Measurements from ENCODE around the gene SUPT20H. TPM values are rescaled to one million over a fixed set of nuclear protein-coding genes. Genes with fewer than 3 reads are reported as not detected.

SUPT20H gene
- total RNA-seq, 1 donor from 2014 or later: 57.9 TPM

DNA sequence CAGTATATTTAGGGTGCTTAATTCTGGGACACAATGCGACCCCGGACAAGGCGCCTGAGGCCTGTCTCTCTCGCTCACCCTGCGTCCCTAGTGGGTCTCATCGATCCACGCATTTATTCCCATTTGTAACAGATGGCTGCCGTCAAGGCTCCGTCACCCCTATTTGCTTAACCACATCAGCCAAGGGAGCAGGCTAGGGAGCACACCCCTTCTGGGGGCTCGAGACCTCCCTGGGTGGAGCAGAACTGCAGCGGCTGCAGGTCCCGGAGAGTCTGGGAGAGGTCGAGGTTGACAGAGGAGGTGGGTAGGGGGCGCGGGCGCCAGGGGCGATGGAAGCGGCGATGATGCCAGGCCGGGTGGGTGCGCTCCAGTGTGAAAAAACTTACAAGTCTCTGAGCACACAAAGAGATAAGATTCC is 60.9 kb downstream of the SUPT20H start:
- no peak for DNase-seq

DNA sequence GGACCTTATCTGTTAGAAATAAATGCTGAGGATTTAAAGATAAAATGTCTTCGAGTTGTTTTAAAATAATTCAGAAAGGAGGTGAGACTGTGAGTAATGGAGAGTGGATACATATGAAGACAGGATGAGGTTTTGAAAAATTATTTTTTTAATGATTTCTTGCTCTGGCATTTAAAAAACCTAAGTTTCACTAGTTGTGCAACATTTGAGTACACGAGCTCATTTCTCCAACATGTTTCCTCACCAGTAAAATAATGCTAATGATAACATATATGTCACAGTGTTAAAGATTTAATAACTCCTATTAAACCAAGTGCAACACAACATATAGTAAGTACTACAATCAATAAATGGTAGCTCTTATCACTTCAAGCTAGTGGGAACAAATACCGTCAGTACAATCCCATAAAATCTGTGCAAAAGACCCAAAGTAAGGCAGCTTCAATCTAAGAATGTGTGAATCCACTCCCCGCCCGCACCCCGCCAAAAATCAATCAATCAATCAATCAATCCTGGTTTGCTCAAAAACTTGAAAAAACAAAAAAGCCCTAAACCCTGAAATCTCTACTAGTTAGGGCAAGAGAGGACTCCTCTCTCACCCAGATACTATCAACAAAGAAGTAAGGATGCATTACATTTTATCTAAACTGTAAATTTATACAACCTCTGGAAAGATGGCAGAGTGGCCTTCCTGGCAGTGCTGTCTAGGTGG is 61.6 kb downstream of the SUPT20H start:
- DNase-seq: no peak

GRCh38 chr13:36992362-36992761 is 67.1 kb downstream of the SUPT20H start:
- DNase-seq: no peak

- no peak for DNase-seq
Measured at GRCh38 chr13:36986462-36987240, 72.8 kb downstream of the SUPT20H start.

- peak; percentile 8 for DNase-seq
Measured at GRCh38 chr13:36981156-36981743, 78.2 kb downstream of the SUPT20H start.

DNA sequence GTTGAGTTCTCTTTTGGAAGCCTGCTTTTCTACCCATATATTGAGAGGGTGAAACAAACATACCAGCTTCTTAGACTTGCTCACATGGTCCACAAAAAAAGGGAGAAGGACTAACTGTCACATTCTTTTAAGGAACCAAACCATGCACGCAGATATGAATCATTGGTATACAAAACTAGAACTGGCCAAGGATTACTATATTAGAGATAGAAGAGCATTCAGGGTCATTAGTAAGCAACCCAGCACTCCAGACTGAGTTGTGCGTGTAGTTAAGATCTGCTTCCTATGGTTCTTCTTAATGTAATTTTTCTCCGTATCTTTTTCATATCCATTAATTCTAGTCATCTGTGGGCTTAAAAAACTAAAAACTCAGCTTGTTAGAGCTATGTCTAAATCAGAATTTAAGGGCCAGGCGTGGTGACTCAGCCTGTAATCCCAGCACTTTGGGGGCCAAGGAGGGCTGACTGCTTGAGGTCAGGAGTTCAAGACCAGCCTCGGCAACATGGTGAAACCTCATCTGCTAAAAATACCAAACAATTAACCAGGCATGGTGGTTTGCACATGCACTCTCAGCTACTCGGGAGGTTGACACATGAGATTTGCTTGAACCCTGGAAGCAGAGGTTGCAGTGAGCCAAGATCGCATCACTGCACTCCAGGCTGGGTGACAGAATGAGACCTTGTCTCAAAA is 80.0 kb downstream of the SUPT20H start:
- no peak for DNase-seq

DNA sequence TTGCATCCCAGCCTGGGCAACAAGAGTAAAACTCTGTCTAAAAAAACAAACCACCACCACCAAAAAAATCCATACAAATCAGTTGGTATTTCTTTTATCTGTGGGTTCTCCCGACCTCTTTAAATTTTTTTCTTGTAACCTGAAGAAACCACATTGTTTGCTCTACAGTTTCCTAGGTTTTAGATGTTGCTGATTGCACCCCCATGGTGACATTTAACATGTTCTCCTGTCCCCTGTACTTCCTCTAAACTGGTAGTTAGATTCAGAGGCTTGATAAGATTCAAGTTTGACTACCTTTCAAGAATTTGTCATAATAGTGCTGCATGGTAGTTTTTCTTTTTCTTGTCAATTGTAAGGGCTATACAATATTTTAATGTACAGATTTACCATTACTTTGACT is 84.3 kb downstream of the SUPT20H start:
- DNase-seq: no peak

- DNase-seq: no peak
Measured at GRCh38 chr13:36973621-36974295, 85.7 kb downstream of the SUPT20H start.

DNA sequence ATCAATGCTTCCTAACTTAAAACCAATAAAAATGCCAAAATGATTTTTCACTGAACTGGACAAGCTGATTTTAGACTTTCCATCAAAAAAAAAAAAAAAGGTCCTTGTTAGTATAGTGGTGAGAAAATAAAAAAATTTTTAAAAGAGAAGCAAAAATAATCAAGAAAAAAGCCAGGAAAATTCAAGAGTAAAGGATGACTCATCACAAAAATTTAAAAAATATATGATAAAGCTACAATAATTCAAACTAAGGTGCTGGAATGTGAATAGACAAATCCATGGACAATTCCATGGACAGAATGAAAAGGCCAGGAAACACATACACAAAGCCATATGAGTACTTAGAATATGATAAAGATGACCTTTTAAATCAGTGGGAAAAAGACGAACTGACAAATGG is 86.5 kb downstream of the SUPT20H start:
- DNase-seq: no peak

GRCh38 chr13:36966404-36966803 is 93.1 kb downstream of the SUPT20H start:
- no peak for DNase-seq

DNA sequence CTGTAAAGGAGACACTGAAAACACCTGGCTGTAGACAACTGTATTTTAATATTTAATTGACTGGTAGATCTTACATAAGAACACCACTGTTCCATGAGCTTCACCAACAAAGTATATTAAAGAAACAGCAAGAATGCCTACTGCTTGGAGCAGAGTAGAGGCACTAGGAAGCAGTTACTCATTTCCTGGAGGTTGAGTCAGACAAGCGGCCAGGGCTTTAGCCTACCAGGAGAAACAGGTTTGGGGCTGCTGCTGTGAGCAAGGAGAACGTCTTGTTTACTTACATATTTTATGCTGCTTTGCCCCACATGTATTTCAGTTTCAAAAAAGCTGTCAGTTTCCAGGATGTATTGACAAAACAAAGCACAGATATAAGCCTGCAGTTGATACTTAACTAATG is 93.7 kb downstream of the SUPT20H start:
- no peak for DNase-seq

GRCh38 chr13:36959456-36960116 is 99.9 kb downstream of the SUPT20H start:
- no peak for DNase-seq

Other genes with a start within 250 kb of the SUPT20H start
- 4.3 TPM for gene RFXAP, start 240.5 kb downstream of the SUPT20H start, total RNA-seq
- gene SMAD9, start 139.4 kb downstream of the SUPT20H start, total RNA-seq: 11.2 TPM
- 32.6 TPM for gene ALG5, start 60.3 kb downstream of the SUPT20H start, total RNA-seq
- gene EXOSC8, start 58.9 kb downstream of the SUPT20H start, total RNA-seq: 41.8 TPM
- not detected for gene CSNK1A1L, start 46.0 kb upstream of the SUPT20H start, total RNA-seq

Measured in skin of body (tissue), 2 donors.